Upper lobe of left lung (tissue), 4 donors: ENCODE results near the gene SPDYC.

Experiments used
- CTCF ChIP-seq, 6 experiments: fragments of 450-650 bp in 4 of 6; fragments of 200-600 bp in 2 of 6; sonication (generic) in 2 of 6; IDR thresholded peaks; one replicate each; pipeline ENCODE4 v1.5.1; 2016 to 2019; ENCODE audit warnings: antibody characterized with exemption in 6 of 6
- EP300 ChIP-seq, 4 donors: sonication (generic); formaldehyde crosslinking; IDR thresholded peaks; one replicate each; pipeline ENCODE4 v1.5.1; 2017; ENCODE audit warnings: antibody characterized with exemption in 4 of 4, control low read depth in 2 of 4
- POLR2A ChIP-seq, 4 donors: fragments of 450-650 bp; IDR thresholded peaks; one replicate each; pipeline ENCODE4 v1.5.1; 2016 to 2017; ENCODE audit warnings: antibody characterized with exemption in 4 of 4, mild to moderate bottlenecking in 2 of 4
- POLR2AphosphoS5 ChIP-seq, 2 donors: sonication (generic); formaldehyde crosslinking; IDR thresholded peaks; one replicate each; pipeline ENCODE4 v1.5.1; 2017; ENCODE audit warnings: antibody characterized with exemption in 2 of 2

DNA sequence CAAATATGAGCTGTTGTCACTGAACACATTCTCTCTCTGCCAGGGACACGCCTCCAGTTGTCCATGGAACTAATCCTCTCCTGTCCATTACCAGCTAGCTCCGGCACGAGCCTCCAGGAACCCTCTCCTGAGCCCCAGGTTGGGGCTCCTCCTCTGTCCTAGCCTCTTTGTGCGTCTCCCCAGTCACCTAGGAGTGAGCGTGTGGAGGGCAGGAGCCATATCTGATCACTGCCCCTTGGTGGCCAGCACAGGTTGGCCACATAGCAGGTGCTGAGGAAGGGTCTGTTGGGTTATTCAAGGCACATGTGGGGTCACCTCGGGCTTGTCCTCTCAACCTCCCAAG lies 38.2 kb upstream of the SPDYC start:
- TF ChIP-seq POLR2A (IDR thresholded peaks at IDR 0.05) = no peak
- no peak for TF ChIP-seq POLR2AphosphoS5 (IDR thresholded peaks at IDR 0.05)
- TF ChIP-seq CTCF (IDR thresholded peaks at IDR 0.05) = no peak
- TF ChIP-seq EP300 (IDR thresholded peaks at IDR 0.05) = no peak
